Activated CD8-positive, alpha-beta memory T cell treated with anti-CD3 and anti-CD28 coated beads, Interleukin-2, amount 50 U/mL, for 48 hours (primary cell): ENCODE measurements around the gene CORO2A.

Experiments used
- DNase-seq: peaks from one replicate; pipeline ENCODE4 v3.0.0-alpha.2; 2020

The CORO2A gene

DNA sequence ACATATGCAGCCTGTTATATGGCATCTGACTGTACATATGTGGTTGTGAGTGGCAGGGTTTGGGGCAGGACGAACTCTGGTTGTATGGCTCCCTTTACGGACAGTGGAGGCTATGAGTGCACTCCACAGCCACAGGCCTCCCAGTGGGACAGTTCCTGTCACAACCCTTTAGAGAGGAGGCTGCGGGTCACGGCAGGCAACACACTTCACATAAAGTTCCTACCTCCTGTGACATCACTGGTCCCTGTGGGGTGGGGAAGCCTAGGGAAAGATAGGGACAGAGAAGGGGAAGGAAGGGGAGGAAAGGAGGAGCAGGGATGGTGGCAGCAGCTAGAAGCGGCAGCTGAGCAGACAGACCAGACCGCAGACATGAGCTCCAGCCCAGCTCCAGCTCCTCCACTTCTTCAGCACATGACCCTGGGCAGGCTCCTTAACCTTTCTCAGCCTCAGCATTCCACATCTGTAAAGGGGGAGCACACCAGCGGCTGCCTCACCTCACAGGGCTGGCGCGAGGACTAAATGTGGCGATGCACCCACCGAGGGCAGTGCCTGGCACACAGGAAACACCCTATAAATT, 27.4 kb upstream of the CORO2A start:
- no peak for DNase-seq

DNA sequence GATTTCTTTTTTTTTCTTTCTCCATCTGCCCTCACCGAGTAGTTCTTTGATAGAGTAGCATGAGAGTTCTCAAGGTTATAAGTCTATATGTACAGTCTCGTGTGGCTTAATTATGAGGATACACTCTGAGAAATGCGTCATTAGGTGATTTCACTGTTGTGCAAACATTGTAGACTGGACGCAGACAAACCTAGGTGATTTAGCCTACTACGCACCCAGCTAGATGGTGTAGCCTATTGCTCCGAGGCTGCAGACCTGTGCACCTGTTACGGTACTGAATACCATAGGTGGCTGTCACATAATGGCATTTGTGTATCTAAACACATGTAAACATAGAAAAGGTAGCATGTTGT, 26.9 kb upstream of the CORO2A start:
- DNase-seq, result no peak

DNA sequence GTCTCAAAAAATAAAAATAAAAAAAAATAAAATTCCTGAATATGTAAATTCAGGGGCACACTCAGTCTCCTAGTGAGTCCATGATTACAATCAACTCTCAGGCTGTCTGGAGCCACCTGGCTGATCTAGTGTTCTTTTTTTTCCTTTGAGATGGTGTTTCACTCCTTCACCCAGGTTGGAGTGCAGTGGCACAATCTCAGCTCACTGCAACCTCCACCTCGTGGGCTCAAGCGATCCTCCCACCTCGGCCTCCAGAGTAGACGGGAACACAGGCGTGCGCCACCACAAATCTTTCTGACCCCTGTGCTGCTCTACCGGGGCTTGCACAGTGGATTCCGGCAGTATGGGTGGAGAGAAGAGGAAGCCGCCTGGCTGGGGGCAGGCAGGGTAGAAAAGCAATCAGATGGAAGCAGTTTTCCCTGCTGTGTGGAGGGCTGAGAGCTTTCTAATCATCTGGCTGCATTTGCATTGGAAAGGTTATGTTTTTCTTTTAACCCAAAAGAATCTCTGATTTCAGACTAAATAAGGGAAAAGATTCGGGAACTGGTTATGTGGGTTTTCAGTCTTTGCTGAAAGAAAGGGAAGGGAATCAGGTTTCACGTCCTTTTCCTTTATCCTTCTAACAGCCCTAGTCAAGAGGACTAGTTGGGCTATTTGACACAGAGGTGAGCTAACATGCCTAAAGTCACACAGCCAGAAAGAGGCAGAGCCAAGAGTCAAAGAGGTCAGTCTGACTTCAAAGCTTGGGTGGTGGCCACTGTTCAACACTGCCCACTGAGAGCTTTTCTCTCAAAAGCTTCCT, 26.3 kb upstream of the CORO2A start:
- no peak for DNase-seq

DNA sequence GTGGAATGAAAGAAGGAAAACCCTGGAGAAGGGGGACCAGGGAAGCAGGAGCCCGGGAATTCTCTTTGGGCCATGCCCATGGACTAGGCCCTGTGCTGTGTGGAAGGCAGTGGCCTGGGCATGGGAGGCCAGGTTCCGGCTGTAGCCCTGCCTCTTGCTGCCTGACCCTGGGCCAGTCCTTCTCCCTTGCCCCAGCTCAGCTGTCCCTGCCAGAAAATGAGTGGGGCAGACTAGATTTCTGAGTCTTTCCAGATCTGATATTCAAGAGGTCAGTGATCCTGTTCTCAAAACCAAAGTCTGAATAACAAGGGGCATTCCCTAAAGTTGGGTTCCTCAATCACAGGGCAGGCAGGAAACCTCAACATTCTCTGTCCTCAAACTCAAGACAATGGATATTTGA, 24.8 kb upstream of the CORO2A start:
- no peak for DNase-seq

DNA sequence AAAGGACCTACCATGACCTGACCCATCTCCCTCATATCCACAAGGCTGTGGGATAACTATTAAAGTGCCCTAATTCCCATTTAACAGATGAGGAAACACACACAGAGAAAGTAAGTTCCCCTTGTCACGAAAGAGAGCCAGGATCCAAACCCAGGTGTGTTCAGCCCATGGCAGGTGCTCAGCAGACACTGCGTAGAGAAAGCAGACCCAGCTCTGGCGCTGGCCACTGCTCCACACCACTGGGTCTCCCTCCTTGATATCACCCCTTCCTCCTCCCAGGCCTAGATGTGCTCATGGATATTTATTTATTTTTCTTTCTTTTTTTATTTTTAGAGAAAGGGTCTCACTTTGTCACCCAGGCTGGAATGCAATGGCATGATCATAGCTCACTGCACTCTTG, 24.0 kb upstream of the CORO2A start:
- DNase-seq, result no peak

DNA sequence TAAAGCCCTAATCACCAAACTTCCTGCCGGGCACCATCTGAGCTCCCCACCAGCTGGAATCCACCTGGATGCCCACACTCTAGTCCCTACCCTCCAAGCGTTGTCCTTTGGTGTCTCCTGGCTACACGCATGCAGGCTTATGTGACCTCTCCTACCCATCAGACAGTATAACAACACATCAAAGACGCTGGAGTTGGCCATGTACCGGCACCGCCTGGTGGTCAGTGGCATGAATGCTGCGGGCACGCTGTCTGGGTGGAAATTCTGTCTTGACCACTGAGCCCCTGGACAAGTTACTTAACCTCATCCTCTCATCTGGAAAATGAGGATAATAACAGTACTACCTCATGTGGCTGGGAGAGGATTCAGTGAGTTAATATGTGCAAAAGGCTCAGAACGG, 23.4 kb upstream of the CORO2A start:
- no peak for DNase-seq

DNA sequence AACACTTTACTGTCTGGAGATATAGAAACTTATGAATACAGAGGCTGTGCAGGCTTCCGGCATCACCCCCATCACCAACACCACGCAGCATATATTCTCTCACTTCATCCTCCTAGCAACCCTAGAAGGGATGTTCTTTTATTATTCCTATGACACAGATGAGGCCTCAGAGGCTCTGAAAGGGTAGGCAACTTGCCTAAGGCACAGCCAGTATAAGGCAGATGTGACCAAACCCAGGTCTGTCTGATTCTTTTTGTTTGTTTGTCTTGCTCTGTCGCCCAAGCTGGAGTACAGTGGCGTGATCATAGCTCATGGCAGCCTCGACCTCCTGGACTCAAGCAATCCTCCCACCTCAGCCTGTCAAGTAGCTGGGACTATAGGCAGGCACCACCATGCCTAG, 22.8 kb upstream of the CORO2A start:
- no peak for DNase-seq

DNA sequence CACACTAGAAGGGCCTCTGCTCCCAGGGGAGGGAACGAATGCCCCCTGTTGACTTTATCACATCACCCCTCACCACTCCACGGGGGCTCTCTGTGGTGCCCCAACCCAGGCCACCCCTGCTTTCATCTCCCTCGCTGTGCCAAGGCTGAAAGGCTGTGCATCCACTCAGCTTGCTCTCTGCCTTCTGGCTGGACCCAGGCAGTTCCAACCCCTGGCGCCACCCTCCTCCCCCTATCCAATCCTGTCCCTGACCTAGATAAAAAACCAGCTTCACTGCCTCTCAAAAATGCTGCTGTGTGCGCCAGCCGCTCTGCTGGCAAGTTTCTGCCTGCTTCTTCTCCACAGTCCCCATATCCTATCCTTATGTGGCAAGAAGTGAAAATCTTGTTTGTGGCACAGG, 22.4 kb upstream of the CORO2A start:
- DNase-seq, result no peak

DNA sequence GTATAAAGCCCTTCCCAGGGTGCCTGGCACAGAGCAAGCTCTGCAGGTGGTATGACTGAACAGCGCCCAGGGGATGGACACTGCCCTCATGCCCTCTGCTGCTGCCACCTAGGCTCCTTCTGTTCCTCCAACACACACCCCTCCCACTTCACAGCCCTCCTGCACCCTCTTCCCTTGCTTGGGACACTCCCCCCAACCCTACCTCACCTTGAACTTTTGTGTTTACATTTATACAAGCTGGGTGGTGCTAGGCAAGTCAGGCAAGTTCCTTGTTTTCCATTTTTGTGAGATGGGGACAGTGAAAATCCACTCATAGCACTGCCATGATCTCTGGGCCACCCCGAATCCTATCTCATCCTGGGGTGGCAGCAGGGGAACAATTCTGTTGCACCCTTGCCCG, 18.8 kb upstream of the CORO2A start:
- DNase-seq, result no peak

DNA sequence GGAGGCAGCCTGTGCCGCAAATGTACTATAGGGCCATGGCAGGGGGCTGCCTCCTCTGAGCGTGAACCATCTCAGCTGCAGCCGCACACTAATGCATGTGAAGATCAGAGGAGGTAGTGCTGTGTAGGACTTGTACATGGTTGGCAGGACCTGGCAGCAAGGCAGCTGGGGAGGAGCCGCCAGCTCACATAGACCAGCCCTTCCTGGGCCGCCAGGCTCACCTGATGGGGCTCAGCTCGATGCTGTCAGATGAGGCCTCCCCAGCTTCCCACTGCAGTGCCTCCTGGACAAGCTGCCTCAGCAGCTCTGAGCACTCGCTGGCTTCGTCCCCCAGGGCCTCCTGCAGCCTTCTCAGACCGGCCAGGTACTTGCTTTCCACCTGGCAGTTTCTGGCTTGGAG, 18.0 kb upstream of the CORO2A start:
- DNase-seq, result no peak

DNA sequence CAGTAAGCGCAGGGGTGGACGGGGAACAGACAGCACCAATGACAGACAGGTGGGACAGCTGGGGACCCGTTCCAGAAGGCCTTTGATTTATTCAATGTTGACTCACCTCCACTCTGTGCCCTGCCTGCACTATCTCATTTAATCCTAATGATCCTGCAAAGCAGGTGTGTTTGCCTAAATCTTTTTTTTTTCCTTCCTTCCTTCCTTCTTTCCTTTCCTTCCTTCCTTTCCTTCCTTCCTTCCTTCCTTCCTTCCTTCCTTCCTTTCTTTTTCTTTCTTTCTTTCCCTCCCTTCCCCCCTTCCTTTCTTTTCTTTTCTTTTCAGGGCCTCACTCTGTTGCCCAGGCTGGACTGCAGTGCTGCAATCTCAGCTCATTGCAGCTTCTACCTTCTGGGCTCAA, 17.1 kb upstream of the CORO2A start:
- DNase-seq, result no peak

DNA sequence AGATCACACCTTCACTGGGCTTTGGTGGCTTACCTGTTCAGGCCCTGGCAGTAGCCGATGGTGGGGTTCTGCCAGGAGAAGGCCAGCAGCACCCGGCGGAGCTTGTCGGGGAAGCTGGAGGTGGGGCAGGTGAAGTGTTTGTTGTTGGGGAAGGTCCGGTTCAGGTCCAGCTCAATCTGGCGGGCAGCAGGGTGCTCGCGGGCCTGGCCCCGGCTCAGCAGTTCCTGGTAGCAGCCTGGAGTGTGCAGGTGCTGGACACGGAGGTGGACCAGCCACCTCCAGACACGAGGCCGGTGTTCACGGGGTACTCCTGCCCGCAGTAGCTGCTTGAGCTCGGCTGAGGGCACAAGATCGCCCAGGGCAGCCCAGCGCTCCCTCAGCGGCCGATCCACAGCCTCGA, 16.2 kb upstream of the CORO2A start:
- DNase-seq, result no peak

DNA sequence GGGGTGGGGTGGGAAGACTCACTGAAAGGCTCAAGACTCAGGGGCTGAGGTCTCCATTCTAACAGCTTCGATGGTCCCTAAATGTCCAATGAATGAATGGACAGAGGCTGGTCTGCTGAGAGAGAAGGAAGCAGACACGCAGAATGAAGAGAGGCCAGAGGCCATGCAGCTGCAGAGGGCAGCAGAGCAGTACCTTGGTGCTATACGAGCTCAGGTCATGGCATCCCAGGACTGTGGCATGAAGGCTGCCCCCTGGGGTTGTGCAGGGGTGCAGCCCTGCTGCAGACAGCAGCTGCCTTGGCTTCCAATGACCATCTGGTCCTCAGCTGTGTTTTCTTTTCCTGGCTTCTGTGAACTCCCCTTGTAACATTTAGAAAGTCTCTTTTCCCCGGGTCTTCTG, 15.2 kb upstream of the CORO2A start:
- no peak for DNase-seq

DNA sequence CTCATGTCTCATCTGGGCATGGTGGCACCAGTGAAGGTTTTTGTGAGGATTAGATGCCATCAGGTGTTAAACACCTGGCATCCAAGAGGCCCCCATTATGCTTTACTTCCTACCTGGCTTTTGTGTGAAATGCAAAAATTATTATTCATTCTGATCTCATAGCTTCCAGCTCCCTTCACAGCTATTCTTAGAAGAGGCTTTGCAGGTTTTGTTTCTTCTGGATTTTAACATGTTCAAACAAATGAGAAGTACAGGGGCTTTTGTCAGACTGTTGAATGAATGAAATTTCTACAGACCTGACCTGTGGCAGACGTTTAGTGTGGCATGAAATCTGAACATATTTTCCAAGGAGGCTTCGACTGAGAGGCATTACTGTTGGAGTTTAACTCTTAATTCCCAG, 14.3 kb upstream of the CORO2A start:
- no peak for DNase-seq

DNA sequence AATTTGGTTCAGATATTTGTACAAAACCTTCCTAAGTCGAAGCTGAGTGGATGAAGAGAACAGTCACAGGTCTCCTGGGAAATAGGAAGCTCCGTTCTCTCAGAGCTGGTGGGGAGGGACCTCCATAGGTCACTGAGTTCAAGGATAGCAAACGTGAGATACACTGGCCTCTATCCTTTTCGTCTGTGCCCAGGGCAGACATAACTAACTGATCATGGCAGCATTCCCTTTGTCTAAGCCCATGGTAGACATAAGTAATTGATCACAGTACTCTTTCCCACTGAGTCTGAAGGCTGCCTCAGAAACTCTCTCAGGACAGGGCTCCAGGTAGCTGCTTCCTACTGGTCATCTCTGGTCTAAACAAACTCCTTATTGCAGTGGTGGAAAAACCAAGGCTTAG, 12.3 kb upstream of the CORO2A start:
- DNase-seq, result no peak

DNA sequence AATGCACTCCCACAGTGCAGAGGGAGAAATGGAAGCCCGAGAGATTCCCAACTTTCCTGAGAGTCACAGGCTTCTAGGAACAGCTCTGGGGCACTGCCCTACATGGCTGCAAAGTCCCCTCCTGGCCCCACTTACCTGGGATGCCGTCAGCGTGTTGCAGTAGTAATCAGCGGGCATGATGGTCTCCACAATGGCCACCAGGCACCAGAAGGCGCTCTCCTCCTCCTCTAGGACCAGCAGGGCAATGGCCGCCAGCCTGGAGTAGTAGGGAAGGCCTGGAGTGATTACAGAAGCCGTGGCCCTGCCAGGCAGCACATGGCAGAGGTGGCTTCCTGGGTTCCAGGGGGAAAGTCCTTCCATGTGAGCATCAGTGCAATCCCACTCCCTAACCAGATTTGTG, 10.7 kb upstream of the CORO2A start:
- DNase-seq, result no peak

DNA sequence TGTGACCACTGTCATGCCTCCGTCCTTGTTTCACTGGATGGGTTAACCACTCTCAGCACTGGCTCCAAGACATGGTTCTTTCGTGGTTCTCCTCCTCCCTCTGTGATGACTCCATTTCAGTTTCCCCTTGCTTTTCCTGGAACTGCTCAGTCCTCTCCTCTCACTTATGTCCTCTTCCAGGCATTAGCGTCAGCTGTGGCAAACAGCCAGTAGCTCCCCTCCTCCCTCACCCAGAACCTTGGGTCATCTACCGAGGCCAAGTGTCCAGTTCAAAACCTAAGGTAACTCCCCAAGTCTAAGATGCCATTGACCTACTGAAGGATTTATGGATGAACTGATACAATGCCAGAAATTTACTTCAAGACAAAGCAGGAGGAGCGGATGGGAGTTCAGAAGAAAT, 9.8 kb upstream of the CORO2A start:
- no peak for DNase-seq

DNA sequence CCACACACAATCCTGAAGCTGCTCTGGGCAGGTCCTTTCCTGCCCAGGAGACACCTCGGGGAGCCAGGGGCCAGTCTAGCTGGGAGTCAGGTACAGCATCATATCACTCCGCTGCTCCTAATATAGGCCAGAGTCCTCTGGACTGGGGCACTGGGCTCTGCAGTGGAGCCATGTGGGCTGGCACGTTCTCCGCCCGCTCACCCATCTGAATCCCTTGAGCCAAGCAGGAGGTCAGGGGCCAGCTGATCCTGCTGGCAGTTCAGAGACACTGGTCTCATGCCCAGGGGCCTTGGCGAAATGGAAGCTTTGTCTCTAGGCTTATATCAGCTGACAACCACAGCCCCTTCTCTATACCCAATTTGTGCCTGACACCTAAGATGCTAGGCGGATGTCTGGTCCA, 9.3 kb upstream of the CORO2A start:
- DNase-seq, result no peak

DNA sequence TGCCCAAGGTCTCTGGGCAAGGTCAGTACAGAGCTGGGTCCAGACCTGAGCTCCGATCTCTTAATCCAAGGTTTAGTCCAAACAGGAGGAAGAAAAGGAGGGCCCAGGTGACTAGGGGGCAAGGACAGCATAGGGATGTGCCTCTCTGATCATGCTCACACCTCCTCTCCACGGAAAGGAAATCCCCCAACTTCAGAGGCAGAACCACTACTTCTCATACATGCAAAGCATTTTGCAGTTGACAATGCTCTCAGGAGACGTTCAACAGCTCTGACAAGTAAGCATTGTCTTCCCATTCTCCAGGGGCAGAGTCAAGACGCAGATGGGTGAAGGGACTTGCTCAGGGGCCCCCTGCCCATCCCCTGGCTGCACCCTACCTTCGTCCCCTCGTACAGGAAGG, 8.7 kb upstream of the CORO2A start:
- no peak for DNase-seq

DNA sequence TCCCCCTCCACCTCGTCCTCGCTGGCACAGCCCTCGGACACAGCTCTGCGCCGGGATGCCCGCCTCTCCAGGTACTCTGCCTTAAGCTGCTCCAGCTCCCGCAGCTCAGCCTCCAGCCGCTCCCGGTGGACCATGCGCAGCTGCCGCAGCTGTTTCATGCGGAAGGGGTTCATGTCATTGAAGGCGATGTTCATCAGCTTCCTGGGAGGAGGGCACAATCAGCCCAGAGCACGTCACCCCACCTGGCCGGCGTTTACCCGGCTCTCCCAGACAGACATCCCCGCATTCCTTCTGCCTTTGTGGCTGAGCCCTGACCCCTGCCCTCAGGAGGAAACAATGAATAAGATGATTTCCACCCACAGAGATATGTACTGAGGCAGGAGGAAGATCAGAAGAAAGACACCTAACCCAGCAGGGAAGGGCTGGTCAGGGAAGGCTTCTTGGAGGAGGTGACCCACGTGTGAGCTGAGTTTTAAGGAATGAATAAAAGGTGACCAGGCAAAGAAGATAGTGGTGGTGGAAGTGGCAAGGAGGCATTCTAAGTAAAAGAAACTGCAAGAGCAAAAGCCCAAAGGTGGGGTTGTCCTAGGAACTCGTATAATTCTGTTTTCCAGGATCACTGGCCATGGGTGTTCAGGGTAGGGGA, 7.1 kb upstream of the CORO2A start:
- no peak for DNase-seq

DNA sequence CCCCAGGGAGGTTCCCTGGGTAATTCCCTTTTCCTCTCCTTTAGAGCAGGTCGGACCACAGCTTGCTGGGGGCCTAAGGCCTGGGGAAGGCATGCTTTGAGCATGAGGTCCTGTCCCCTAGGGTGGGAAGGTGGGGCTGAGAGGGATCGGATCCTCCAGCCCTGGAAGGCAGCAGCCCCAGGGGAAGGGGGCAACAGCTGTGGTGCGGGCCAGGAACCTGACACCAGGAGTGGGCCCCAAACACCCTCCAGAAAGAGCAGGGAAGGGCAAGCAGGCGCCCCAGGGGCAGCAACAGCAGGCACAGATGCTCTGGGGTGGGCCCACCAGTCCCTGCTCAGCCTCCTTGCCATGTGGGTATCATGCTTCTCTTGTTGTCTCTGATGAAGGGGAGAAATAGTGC, 3.2 kb upstream of the CORO2A start:
- DNase-seq, result no peak

DNA sequence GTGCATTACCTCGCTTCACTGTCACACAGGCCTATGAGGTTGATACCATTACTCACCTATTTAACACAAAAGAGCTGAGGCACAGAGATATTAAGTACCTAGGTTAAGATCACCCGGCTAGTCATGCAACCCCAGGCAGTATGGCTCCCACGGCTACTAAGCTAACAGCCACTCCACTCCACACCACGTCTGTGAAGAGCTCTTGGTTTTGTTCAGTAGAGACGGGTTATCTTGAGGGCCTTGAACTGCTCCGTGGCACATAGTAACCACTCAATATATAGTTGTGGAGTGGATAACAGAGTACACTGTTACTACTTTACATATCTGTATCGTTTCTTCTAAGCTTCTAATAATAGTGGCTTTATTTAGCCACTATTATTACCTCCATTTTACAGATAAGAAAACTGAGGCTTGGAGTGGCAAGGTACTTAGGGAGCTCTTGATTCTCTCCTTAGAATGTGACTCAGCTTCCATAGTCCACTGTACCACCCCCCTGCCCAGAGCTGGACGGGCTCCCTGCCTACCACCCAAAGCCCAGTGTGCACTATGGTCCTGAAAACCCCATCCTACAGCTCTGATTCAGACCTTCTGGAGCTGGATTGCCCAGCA, 1.0 kb upstream of the CORO2A start:
- DNase-seq, result no peak

DNA sequence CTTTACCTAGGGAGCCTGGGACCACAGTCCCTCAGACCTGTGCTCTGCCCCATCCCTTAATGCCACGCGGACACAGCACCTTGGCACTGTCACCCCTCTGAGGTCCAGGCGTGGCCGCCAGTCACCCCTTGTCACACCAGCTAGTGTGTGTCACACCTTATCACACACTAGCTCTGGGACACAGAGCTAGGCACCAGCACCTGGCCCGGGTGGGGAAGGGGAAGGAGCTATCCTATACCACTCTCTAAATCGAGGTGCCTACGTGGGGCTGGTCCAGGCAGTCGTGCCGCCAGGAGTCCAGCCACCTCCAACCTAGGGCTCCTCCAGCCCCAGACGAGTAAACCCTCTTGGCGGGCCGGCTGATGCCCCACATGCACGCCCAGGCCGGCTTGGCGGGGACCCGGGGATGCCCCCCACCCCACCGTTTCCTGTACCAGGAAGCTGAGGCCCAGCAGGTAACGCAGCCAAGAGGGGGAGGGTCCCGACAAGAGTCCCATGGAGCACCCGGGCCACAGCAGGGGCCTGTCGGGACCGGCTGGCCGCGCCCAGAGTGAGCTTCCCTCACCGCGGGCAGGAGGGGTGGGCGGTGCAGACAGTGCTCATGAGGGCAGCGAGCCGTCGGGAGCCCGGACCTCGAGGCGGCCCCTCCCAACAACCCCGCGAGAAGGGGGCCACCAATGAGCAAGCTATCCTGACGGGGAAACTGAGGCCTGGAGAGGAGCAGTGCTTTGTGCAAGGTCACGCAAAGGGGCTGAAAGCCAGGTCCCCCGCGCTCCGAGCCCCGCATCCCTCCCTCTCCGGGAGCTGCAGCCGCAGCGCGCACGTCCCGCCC, 550 bp downstream of the CORO2A start:
- DNase-seq, result peak; percentile 69
